Uterus (tissue), 2 donors: ENCODE data around the gene LST1.

Experiments used
- CTCF ChIP-seq, 4 experiments: fragments of 200-600 bp in 2 of 4; fragments of 450-650 bp in 2 of 4; sonication (generic) in 2 of 4; IDR thresholded peaks; one replicate each; pipeline ENCODE4 v1.5.1; 2016 to 2019; ENCODE audit warnings: antibody characterized with exemption in 4 of 4, mild to moderate bottlenecking in 2 of 4, moderate library complexity in 1 of 4
- POLR2A ChIP-seq, 2 donors: fragments of 450-650 bp; IDR thresholded peaks; one replicate each; pipeline ENCODE4 v1.6.1; 2016; ENCODE audit warnings: antibody characterized with exemption in 2 of 2, mild to moderate bottlenecking in 1 of 2, moderate library complexity in 1 of 2

- TF ChIP-seq CTCF (IDR thresholded peaks at IDR 0.05) (no peak), POLR2A (IDR thresholded peaks at IDR 0.05) (no peak)
Measured at GRCh38 chr6:31607317-31607716, 21.2 kb downstream of the LST1 start.
